Endothelial cell of umbilical vein (primary cell): ENCODE measurements around the gene GAL3ST3. TPM values are rescaled to one million over a fixed set of nuclear protein-coding genes. Genes with fewer than 3 reads are reported as not detected.

Experiments used
- BruUV-seq: library from RNA; stranded (reverse); fragments of 400-500 nt; replicated peaks from 2 replicates; lab custom pipeline; 2021; lab: Mats Ljungman, UMichigan
- CTCF ChIA-PET: fragments of 300-600, 350-600 bp; sonication (Branson Sonifier 250); formaldehyde crosslinking; loops from one replicate; lab custom pipeline; 2021; ENCODE audit warnings: antibody characterized with exemption, inconsistent platforms; lab: Charles Lee
- POLR2A ChIA-PET: fragments of 300-600, 350-600 bp; sonication (Branson Sonifier 250); formaldehyde crosslinking; loops from one replicate; lab custom pipeline; 2021; ENCODE audit warnings: antibody characterized with exemption, inconsistent platforms; lab: Charles Lee
- DNase-seq: peaks from one replicate; pipeline ENCODE4 v3.0.0-alpha.2; 2011; ENCODE audit warnings: low read depth, low spot score
- FAIRE-seq: peaks from 2 replicates; lab custom pipeline; 2011; peaks lifted over from hg19 to GRCh38; lab: Jason Lieb, UNC
- H2AFZ ChIP-seq: 2 replicates; pipeline ENCODE4 v1.6.0; 2012; ENCODE audit warnings: low read depth, low read length, control low read depth, inconsistent platforms
- H3K27ac ChIP-seq: 2 replicates; pipeline ENCODE4 v1.5.1; 2011; ENCODE audit warnings: low read depth, mild to moderate bottlenecking, control low read depth, low read length, moderate library complexity; ENCODE audit not compliant: insufficient read depth
- H3K27me3 ChIP-seq, 2 experiments: 2 replicates each; pipeline versions ENCODE4 v1.6.0 to v1.6.1; 2011; ENCODE audit warnings: low read length in 2 of 2, mixed read lengths in 1 of 2; ENCODE audit not compliant: control insufficient read depth in 2 of 2, insufficient read depth in 2 of 2
- H3K36me3 ChIP-seq, 2 experiments: 2 replicates in 1 of 2; 3 replicates in 1 of 2; pipeline ENCODE4 v1.5.1; 2011; ENCODE audit warnings: low read length in 2 of 2, mild to moderate bottlenecking in 1 of 2, moderate library complexity in 1 of 2; ENCODE audit not compliant: control insufficient read depth in 2 of 2, insufficient read depth in 2 of 2; ENCODE audit errors: extremely low read depth in 1 of 2
- H3K4me1 ChIP-seq: 3 replicates; pipeline ENCODE4 v1.5.1; 2011; ENCODE audit warnings: mild to moderate bottlenecking, low read length; ENCODE audit not compliant: control insufficient read depth, insufficient read depth; ENCODE audit errors: extremely low read depth
- H3K4me2 ChIP-seq: 2 replicates; pipeline ENCODE4 v1.6.1; 2011; ENCODE audit warnings: low read length, control low read depth, mixed read lengths; ENCODE audit not compliant: insufficient read depth
- H3K4me3 ChIP-seq, 3 experiments: fragments of 200-600 bp in 1 of 3; sonication (generic), shearing (Covaris generic) in 1 of 3; replicated peaks in 1 of 3; 2 replicates each; pipeline ENCODE4 v1.5.1; 2011 to 2016; ENCODE audit warnings: control low read depth in 3 of 3, low read length in 3 of 3, mild to moderate bottlenecking in 2 of 3, inconsistent platforms in 1 of 3, low read depth in 1 of 3, moderate library complexity in 1 of 3; ENCODE audit not compliant: insufficient read depth in 1 of 3
- H3K79me2 ChIP-seq: 2 replicates; pipeline ENCODE4 v1.6.0; 2012; ENCODE audit warnings: low read length, inconsistent platforms; ENCODE audit not compliant: control insufficient read depth, insufficient read depth
- H3K9ac ChIP-seq: replicated peaks from 2 replicates; pipeline ENCODE3; 2011; ENCODE audit warnings: low read length, control low read depth; ENCODE audit not compliant: insufficient read depth; ENCODE audit errors: extremely low read depth
- H3K9me1 ChIP-seq: replicated peaks from 3 replicates; pipeline ENCODE4 v1.6.0; 2011; ENCODE audit warnings: mild to moderate bottlenecking, low read length; ENCODE audit not compliant: control insufficient read depth, insufficient read depth; ENCODE audit errors: extremely low read depth
- H3K9me3 ChIP-seq: replicated peaks from 2 replicates; pipeline ENCODE4 v1.5.1; 2012; ENCODE audit warnings: low read length, inconsistent platforms; ENCODE audit not compliant: control insufficient read depth, insufficient read depth
- H4K20me1 ChIP-seq: replicated peaks from 2 replicates; pipeline ENCODE3; 2011; ENCODE audit warnings: mild to moderate bottlenecking, low read length; ENCODE audit not compliant: control insufficient read depth, insufficient read depth; ENCODE audit errors: extremely low read depth
- CTCF ChIP-seq, 2 donors: IDR thresholded peaks; 1 replicate in 1 of 2; 2 replicates in 1 of 2; pipeline ENCODE4 v1.5.1; 2011; ENCODE audit warnings: low read length in 2 of 2, mild to moderate bottlenecking in 2 of 2, moderate library complexity in 2 of 2, control low read depth in 1 of 2, inconsistent platforms in 1 of 2, low read depth in 1 of 2; ENCODE audit not compliant: insufficient read depth in 1 of 2; ENCODE audit errors: extremely low read depth in 1 of 2
- EZH2 ChIP-seq: IDR thresholded peaks from 2 replicates; pipeline ENCODE4 v1.6.1; 2012; ENCODE audit warnings: borderline replicate concordance, low read depth, mild to moderate bottlenecking, moderate library complexity, low read length, inconsistent platforms; ENCODE audit not compliant: severe bottlenecking
- FOS ChIP-seq: IDR thresholded peaks from 2 replicates; pipeline ENCODE4 v1.6.1; 2011; ENCODE audit warnings: mild to moderate bottlenecking, low read length, moderate library complexity, borderline replicate concordance; ENCODE audit not compliant: insufficient read depth
- GATA2 ChIP-seq: IDR thresholded peaks from 2 replicates; pipeline ENCODE4 v1.7.0; 2011; ENCODE audit warnings: low read depth, mild to moderate bottlenecking, moderate library complexity, mixed read lengths, low read length; ENCODE audit not compliant: insufficient read length, insufficient read depth
- JUN ChIP-seq: IDR thresholded peaks from 2 replicates; pipeline ENCODE4 v1.6.1; 2011; ENCODE audit warnings: borderline replicate concordance, low read depth; ENCODE audit not compliant: insufficient read length, insufficient read depth
- MAX ChIP-seq: IDR thresholded peaks from 2 replicates; pipeline ENCODE4 v1.6.1; 2011; ENCODE audit not compliant: insufficient read depth, insufficient read length
- MYC ChIP-seq: IDR thresholded peaks from one replicate; pipeline ENCODE4 v1.6.1; 2011; ENCODE audit warnings: mild to moderate bottlenecking, low read depth, low read length
- POLR2A ChIP-seq: IDR thresholded peaks from 2 replicates; pipeline ENCODE4 v1.6.1; 2012; ENCODE audit warnings: low read depth, mild to moderate bottlenecking, control low read depth, low read length
- dilution Hi-C: fragments of 300-500 bp; cut with MboI; formaldehyde crosslinking; loops from one replicate; pipeline ENCODE4 v1.15.0; 2019; ENCODE audit warnings: low sequenced_read_pairs; ENCODE audit not compliant: extremely low pct_ligation_motif_present
- intact Hi-C: fragments of 100-400 bp; cut with micrococcal nuclease; formaldehyde crosslinking; loops from one replicate; pipeline ENCODE4 v1.10.0; 2022
- polyA plus RNA-seq, 4 experiments: library from polyadenylated mRNA; depleted of rRNA in 3 of 4; stranded (reverse) in 3 of 4; unstranded in 1 of 4; fragments of >200 nt; gene quantifications; 2 replicates each; pipeline versions ENCODE4 v1.2.1 to v1.2.3, GENCODE V29; 2011 to 2012; ENCODE audit warnings: missing spikeins in 1 of 4
- total RNA-seq: library from RNA; stranded (reverse); gene quantifications from 2 replicates; pipeline ENCODE4 v1.2.3, GENCODE V29; 2021

Gene GAL3ST3
- total and polyA plus RNA-seq, 2 donors (not counting 3 experiments of a cell fraction or from before 2014, with no cell fraction given), result 0.15 TPM; not detected in 1

GRCh38 chr11:66047541-66048365 is 1.2 kb downstream of the GAL3ST3 start:
- Histone ChIP-seq H3K4me1 (peaks cover 7% of the 10 kb centered on the region), H3K9ac (no peak overlapping the region), H3K79me2 (peaks cover 6% of the 10 kb centered on the region), H3K4me2 (no peak overlapping the region), H3K4me3 (no peak overlapping the region), H3K27me3 (peaks cover 2 to 3% of the 10 kb centered on the region in 2 experiments), H2AFZ (no peak overlapping the region), H3K27ac (no peak overlapping the region), H4K20me1 (no peaks in the 10 kb centered on the region), H3K9me1 (no peaks in the 10 kb centered on the region), H3K36me3 (no peaks in the 10 kb centered on the region), H3K9me3 (no peaks in the 10 kb centered on the region)
- CTCF ChIA-PET, result no interaction called here
- FAIRE-seq (no peak), DNase-seq (no peak)
- POLR2A ChIA-PET, result no interaction called here
- dilution Hi-C loops (no loop called here), intact Hi-C loops (no loop called here)
- BruUV-seq, result no TSS peak
- TF ChIP-seq MAX, result no peak
- TF ChIP-seq EZH2, result no peak
- no peak for TF ChIP-seq POLR2A
- TF ChIP-seq FOS, result no peak
- TF ChIP-seq GATA2, result no peak
- TF ChIP-seq MYC, result no peak
- TF ChIP-seq JUN, result no peak
- TF ChIP-seq CTCF (IDR thresholded peaks at IDR 0.05; ENCODE audit: extremely low read depth in 1 of 2, insufficient read depth in 1 of 2, low read depth in 1 of 2, low read length in 2 of 2), result no peak
